ENCODE measurements around the gene OTUB1. TPM values are rescaled to one million over a fixed set of nuclear protein-coding genes. Genes with fewer than 3 reads are reported as not detected.

The OTUB1 gene
- polyA plus RNA-seq, 1 donor (not counting 4 experiments of a cell fraction or from before 2014, with no cell fraction given) = 106 TPM

- no peak overlapping the region for H3K27ac ChIP-seq (ENCODE audit: control insufficient read depth, insufficient read depth, low read length)
- DNase-seq (ENCODE audit: low read depth, low spot score) (no peak), FAIRE-seq (no peak)
- H3K36me3 ChIP-seq (ENCODE audit: control insufficient read depth in 2 of 2, extremely low read depth in 1 of 2, insufficient read depth in 2 of 2, low read length in 2 of 2) = no peaks in the 10 kb centered on the region
- no peak overlapping the region for H3K4me2 ChIP-seq (ENCODE audit: control insufficient read depth, extremely low read depth, insufficient read depth, low read depth, low read length)
- dilution Hi-C loops (cut with MboI; ENCODE audit: extremely low pct_ligation_motif_present, low sequenced_read_pairs) = no loop called here
- TF ChIP-seq CTCF (optimal IDR thresholded peaks at IDR 0.05 in 1 of 3, IDR thresholded peaks at IDR 0.05 in 1 of 3, conservative IDR thresholded peaks at IDR 0.05 in 1 of 3; ENCODE audit: extremely low read depth in 1 of 3, insufficient read depth in 2 of 3, low read length in 3 of 3) (no peak), EZH2 (IDR thresholded peaks at IDR 0.05; ENCODE audit: low read length) (peak; percentile 99)
- peaks cover 57% of the 10 kb centered on the region for H3K27me3 ChIP-seq (ENCODE audit: control insufficient read depth, extremely low read depth, insufficient read depth, low read length)
- H3K4me1 ChIP-seq (ENCODE audit: control insufficient read depth, extremely low read depth, insufficient read depth, low read length) = no peaks in the 10 kb centered on the region
- peaks cover 4% of the 10 kb centered on the region for H4K20me1 ChIP-seq (ENCODE audit: control insufficient read depth, extremely low read depth, insufficient read depth, low read length)
- H3K9me3 ChIP-seq (ENCODE audit: control insufficient read depth, low read depth, low read length) = no peaks in the 10 kb centered on the region
- no peak overlapping the region for H2AFZ ChIP-seq (ENCODE audit: control insufficient read depth, low read length)
- H3K4me3 ChIP-seq (ENCODE audit: control insufficient read depth in 2 of 3, extremely low read depth in 1 of 3, insufficient read depth in 2 of 3, low read depth in 1 of 3, low read length in 3 of 3) = no peak overlapping the region
- H3K79me2 ChIP-seq (ENCODE audit: control insufficient read depth, insufficient read depth, low read length) = no peaks in the 10 kb centered on the region
- H3K9me1 ChIP-seq (ENCODE audit: control insufficient read depth, extremely low read depth, insufficient read depth, low read length) = no peaks in the 10 kb centered on the region
- H3K9ac ChIP-seq (ENCODE audit: control insufficient read depth, extremely low read depth, insufficient read depth, low read length) = no peak overlapping the region
Observed at GRCh38 chr11:64035081-64035524, 48.9 kb downstream of the OTUB1 start.

DNA sequence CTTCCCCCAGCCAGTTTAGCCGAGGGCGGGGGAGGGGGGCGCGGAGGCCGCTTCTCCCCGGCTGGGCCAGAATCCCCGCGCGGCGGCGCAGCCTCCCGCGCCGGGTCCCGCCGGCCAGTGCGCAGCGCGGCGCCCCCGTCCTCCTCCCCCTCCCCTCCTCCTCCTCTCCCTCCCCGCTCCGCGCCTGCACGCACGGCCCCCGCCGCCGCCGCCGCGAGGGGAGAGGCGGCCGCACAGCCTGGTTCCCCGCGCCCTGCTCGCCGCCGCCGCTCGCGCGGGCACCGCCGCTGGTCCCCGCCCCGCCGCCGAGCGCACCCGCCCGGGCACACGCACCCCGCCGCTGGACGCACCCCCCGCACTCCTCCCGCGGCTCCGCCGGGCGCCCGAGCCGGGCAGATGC lies 49.3 kb downstream of the OTUB1 start, which contains the start of gene FLRT1:
TSS of gene FLRT1 (plus strand) at position 356 of the 400 bp plus-strand sequence. CDS start 80,337 bp downstream, outside the sequence.
- peak within 1 kb of the TSS; percentile 22 for H3K4me2 ChIP-seq (ENCODE audit: control insufficient read depth, extremely low read depth, insufficient read depth, low read depth, low read length)
- peaks cover 4% of the 10 kb centered on the region for H4K20me1 ChIP-seq (ENCODE audit: control insufficient read depth, extremely low read depth, insufficient read depth, low read length)
- no peaks in the 10 kb centered on the region for H3K9me3 ChIP-seq (ENCODE audit: control insufficient read depth, low read depth, low read length)
- H2AFZ ChIP-seq (ENCODE audit: control insufficient read depth, low read length) = no peak within 1 kb of the TSS
- no peaks in the 10 kb centered on the region for H3K9me1 ChIP-seq (ENCODE audit: control insufficient read depth, extremely low read depth, insufficient read depth, low read length)
- peaks cover 56% of the 10 kb centered on the region for H3K27me3 ChIP-seq (ENCODE audit: control insufficient read depth, extremely low read depth, insufficient read depth, low read length)
- peak within 1 kb of the TSS in 1 of 3 experiments; percentile 10 for H3K4me3 ChIP-seq (ENCODE audit: control insufficient read depth in 2 of 3, extremely low read depth in 1 of 3, insufficient read depth in 2 of 3, low read depth in 1 of 3, low read length in 3 of 3)
- DNase-seq (ENCODE audit: low read depth, low spot score) (no peak), FAIRE-seq (no peak)
- no peaks in the 10 kb centered on the region for H3K36me3 ChIP-seq (ENCODE audit: control insufficient read depth in 2 of 2, extremely low read depth in 1 of 2, insufficient read depth in 2 of 2, low read length in 2 of 2)
- H3K4me1 ChIP-seq (ENCODE audit: control insufficient read depth, extremely low read depth, insufficient read depth, low read length) = no peaks in the 10 kb centered on the region
- dilution Hi-C loops (cut with MboI; ENCODE audit: extremely low pct_ligation_motif_present, low sequenced_read_pairs) = no loop called here
- H3K79me2 ChIP-seq (ENCODE audit: control insufficient read depth, insufficient read depth, low read length) = no peaks in the 10 kb centered on the region
- TF ChIP-seq EZH2 (IDR thresholded peaks at IDR 0.05; ENCODE audit: low read length) (no peak), CTCF (optimal IDR thresholded peaks at IDR 0.05 in 1 of 3, IDR thresholded peaks at IDR 0.05 in 1 of 3, conservative IDR thresholded peaks at IDR 0.05 in 1 of 3; ENCODE audit: extremely low read depth in 1 of 3, insufficient read depth in 2 of 3, low read length in 3 of 3) (no peak)
- no peak within 1 kb of the TSS for H3K27ac ChIP-seq (ENCODE audit: control insufficient read depth, insufficient read depth, low read length)
- no peak within 1 kb of the TSS for H3K9ac ChIP-seq (ENCODE audit: control insufficient read depth, extremely low read depth, insufficient read depth, low read length)
